ENCODE results near the gene ALK.

GRCh38 chr2:29644949-29645348, 276.4 kb downstream of the ALK start:
- TF ChIP-seq CTCF (IDR thresholded peaks at IDR 0.05; ENCODE audit: borderline replicate concordance, extremely low read depth, low read length, poor library complexity, severe bottlenecking), result no peak
- no peak for TF ChIP-seq EZH2 (IDR thresholded peaks at IDR 0.05; ENCODE audit: borderline replicate concordance, low read depth, low read length, severe bottlenecking)

All from DND-41 (cell line).